Right lobe of liver (tissue), 4 donors: ENCODE data around the gene SRMS.

Experiments used
- POLR2A ChIP-seq: fragments of 450-650 bp; IDR thresholded peaks from one replicate; pipeline ENCODE4 v1.6.1; 2017; ENCODE audit warnings: antibody characterized with exemption, mild to moderate bottlenecking
- TF ChIP-seq, protein P1 (sequence below), 4 donors: fragments of 200-600 bp in 3 of 4; fragments of 450-650 bp in 1 of 4; IDR thresholded peaks; one replicate each; pipeline versions ENCODE4 v1.5.1 to v1.8.0; 2016 to 2022; ENCODE audit warnings: antibody characterized with exemption in 4 of 4, mild to moderate bottlenecking in 2 of 4
- donor health status: DM: no; HTN: no; CAD: no.
- donor health status: DM: no; HTN: no; CAD: no.
- donor health status: DM: no; HTN: yes; CAD: no.

DNA sequence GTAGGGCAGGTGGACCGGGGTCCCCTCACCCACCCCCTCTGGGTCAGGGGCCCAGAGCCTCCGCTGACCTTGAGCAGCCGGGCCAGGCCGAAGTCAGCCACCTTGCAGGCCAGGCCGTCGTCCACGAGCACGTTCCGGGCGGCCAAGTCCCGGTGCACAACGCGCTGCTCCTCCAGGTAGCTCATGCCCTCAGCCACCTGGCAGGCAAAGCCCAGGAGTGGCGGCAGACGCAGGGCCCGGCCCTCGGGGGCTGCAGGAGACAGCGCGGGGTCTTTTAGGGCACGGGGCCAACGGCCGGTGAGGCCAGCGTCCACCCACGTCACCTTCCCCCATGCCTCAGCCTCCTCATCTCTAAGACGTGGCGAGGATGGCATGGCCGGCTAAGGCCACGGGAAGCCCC is 6.2 kb downstream of the SRMS start:
- no peak for TF ChIP-seq POLR2A
- TF ChIP-seq, protein P1, sequence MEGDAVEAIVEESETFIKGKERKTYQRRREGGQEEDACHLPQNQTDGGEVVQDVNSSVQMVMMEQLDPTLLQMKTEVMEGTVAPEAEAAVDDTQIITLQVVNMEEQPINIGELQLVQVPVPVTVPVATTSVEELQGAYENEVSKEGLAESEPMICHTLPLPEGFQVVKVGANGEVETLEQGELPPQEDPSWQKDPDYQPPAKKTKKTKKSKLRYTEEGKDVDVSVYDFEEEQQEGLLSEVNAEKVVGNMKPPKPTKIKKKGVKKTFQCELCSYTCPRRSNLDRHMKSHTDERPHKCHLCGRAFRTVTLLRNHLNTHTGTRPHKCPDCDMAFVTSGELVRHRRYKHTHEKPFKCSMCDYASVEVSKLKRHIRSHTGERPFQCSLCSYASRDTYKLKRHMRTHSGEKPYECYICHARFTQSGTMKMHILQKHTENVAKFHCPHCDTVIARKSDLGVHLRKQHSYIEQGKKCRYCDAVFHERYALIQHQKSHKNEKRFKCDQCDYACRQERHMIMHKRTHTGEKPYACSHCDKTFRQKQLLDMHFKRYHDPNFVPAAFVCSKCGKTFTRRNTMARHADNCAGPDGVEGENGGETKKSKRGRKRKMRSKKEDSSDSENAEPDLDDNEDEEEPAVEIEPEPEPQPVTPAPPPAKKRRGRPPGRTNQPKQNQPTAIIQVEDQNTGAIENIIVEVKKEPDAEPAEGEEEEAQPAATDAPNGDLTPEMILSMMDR (IDR thresholded peaks at IDR 0.05), result no peak
